CD4-positive, alpha-beta T cell treated with Interferon gamma for 1 hour (primary cell): Measurements from ENCODE around the gene TMEM123.
"Not testable (repeated sequence)": the region's sequence is repeated elsewhere in the genome, so short reads cannot be mapped to it uniquely, and the experiment has no call there.

ENCODE experiments used
- DNase-seq: peaks from one replicate; pipeline ENCODE4 v3.0.0-alpha.2; 2020

TMEM123 gene

GRCh38 chr11:102447941-102448868, 4.4 kb downstream of the TMEM123 start:
- no peak for DNase-seq

DNA sequence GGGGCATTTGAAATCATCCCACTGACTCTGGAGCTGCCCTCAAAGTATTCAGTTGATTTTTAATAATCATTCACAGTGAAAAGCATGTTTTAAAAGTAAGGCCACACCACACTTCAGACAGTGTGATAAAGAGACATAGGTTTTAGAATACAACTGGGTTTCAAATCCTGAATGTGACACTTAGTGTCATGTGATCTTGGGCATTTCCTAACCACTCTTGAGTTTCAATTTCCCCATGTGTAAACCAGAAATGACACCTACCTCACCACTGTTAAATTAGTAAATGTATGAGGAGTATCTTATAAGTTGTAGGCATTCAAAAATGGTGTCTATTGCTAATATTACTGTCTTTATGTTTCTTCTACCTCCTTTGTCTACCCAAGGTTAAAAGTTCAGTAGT, 5.4 kb downstream of the TMEM123 start:
- DNase-seq, result no peak

- DNase-seq, result no peak
These were observed 6.0 kb downstream of the TMEM123 start for GRCh38 chr11:102446606-102447005.

- DNase-seq, result not testable (repeated sequence)
These were observed 7.9 kb downstream of the TMEM123 start for GRCh38 chr11:102444693-102445092.

DNA sequence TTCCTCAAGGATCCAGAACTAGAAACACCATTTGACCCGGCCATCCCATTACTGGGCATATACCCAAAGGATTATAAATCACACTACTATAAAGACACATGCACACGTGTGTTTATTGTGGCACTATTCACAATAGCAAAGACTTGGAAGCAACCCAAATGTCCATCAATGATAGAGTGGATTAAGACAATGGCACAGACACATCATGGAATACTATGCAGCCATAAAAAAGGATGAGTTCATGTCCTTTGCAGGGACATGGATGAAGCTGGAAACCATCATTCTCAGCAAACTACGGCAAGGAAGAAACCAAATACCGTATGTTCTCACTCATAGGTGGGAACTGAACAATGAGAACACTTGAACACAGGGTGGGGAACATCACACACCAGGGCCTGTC, 8.4 kb downstream of the TMEM123 start:
- DNase-seq, result not testable (repeated sequence)

DNA sequence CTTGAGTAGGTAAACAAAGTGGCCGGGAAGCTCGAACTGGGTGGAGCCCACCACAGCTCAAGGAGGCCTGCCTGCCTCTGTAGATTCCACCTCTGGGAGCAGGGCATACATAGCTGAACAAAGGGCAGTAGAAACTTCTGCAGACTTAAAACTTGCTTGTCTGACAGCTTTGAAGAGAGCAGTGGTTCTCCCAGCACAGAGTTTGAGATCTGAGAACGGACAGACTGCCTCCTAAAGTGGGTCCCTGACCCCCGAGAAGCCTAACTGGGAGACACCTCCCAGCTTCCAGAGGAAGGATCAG, 13.6 kb downstream of the TMEM123 start:
- DNase-seq, result not testable (repeated sequence)

GRCh38 chr11:102438311-102439062, 14.1 kb downstream of the TMEM123 start:
- peak; percentile 6 for DNase-seq

DNA sequence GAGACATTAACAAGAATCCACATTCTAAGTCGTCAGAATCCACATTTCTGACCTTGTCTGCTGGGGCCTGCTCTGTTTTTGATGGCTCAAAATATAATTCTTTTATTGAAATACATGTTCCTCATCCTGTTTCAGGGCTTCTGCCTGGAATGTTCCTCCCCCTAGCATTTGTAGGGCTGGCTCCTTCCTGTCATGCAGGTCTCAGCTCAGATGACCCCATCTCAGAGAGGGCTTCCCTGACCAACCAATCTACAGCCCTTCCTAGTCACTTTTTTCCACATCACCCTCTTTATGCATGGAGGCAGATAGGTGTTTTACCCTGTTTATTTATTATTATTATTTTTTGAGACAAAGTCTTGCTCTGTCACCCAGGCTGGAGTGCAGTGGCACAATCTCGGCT, 14.8 kb downstream of the TMEM123 start:
- no peak for DNase-seq

- DNase-seq, result no peak
These were observed 15.6 kb downstream of the TMEM123 start for GRCh38 chr11:102436976-102437375.

- DNase-seq, result no peak
These were observed 16.0 kb downstream of the TMEM123 start for GRCh38 chr11:102436561-102436960.

DNA sequence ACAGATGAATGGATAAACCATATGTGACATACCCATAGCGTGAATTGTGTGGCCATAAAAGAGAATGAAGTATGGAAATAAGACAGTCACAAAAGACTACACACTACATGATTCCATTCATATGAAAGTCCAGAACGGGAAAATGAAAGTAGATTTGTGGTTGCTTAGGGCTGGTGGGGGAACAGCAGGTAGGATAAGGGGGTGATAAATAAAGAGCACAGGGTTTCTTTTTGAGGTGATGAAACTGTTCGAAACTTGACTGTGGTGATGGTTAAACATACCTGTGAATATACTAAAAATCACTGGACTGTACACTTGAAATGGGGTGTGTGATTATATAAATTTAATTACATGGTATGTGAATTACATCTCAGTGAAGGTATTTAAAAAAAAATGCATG, 16.9 kb downstream of the TMEM123 start:
- DNase-seq, result no peak

- not testable (repeated sequence) for DNase-seq
These were observed 19.0 kb downstream of the TMEM123 start for GRCh38 chr11:102433571-102433970.

GRCh38 chr11:102432560-102432959, 20.0 kb downstream of the TMEM123 start:
- not testable (repeated sequence) for DNase-seq

DNA sequence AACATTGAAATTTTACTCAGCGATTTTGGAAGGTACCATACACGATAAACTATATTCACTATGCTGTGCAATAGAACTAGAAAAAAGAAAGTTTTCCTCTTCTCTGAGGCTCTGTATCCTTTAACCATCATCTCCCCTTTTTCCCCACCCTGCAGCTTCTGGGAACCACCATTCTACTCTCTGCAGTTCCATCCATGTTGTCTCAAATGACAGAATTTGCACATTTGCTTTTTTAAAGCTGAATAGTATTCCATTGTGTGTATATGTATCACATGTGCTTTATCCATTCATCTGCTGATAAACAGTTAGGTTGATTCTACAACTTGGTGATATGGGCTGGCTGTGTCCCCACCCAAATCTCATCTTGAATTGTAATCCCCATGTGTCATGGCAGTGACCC, 21.2 kb downstream of the TMEM123 start:
- DNase-seq, result no peak

GRCh38 chr11:102430158-102430836, 22.3 kb downstream of the TMEM123 start:
- no peak for DNase-seq

DNA sequence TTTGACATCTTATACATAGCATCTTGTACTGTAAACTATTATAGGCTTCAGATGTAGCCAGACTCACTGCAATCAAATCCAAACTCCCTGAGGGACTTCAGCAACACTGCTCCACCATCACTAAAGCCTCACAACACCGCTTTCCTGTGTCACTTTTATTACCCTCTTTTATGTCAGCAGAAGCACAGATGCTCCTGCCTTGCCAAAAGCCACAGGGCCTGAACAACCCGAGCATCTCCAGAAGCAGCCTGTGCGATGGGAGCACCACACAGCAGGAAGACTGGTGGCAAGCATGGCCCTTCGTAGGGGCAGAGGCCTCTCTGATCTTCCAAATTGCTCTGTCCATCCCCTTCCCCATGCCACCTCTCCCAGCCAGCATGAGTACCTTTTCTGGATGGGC, 22.9 kb downstream of the TMEM123 start:
- DNase-seq, result no peak

DNA sequence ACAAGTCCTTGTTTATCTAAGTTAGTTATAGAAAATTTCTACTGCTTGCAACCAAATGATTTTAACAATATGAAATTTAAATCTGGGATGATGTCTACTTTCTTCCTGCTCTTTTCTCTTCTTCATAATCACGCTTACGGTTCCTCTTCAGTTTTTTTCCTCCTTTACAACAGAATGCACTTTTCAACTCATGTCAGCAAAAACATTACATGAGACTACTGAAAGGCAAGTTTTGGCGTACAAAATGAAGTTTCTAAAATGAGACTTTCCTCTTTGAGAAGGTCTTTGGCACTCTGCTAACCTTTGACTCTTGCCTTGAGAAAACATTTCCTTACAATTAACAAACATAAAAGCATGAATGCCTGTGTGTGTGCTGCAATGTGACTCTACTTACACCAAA, 23.3 kb downstream of the TMEM123 start:
- no peak for DNase-seq

- DNase-seq, result no peak
These were observed 23.9 kb downstream of the TMEM123 start for GRCh38 chr11:102428696-102429095.

DNA sequence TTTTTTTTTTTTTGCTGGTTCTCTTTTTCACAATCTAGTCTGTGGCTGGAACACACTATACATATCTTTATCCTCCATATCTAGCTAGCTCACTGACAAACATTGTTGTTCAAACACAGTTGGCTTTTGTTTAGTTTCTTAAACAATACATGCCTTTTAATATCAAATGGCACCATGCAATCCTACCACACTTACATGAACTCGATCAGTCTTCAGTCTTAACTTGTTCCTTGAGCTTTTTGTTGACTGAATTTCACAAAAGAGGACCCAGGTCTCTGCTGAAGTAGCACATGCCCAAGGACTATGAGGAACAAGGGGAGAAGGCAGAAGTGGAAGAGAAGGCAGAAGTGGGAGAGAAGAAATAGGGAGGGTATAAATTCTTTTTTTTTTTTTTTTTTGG, 25.5 kb downstream of the TMEM123 start:
- no peak for DNase-seq

- no peak for DNase-seq
These were observed 26.0 kb downstream of the TMEM123 start for GRCh38 chr11:102426570-102426969.

DNA sequence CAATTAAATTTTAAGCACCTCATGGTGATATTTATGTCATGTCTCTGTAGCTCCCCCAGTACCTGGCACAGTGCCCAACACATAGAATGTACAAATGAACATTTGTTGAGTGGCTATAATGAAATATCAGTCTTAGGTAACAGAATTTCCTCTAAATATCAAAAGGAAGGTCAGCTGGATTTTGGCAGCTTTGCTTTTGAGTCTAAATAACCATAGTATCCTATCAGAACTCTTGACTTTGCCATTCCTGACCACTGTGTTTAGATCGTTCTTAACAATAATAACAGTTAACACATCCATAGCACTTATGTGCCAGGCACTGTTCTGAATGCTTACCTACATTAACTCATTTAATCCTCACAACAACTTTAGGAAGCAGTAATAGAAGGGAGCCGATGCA, 26.6 kb downstream of the TMEM123 start:
- DNase-seq, result no peak

GRCh38 chr11:102423936-102424335, 28.6 kb downstream of the TMEM123 start:
- no peak for DNase-seq

GRCh38 chr11:102422817-102423712, 29.5 kb downstream of the TMEM123 start:
- no peak for DNase-seq
